Measurements from ENCODE around the gene TMEM256. TPM values are rescaled to one million over a fixed set of nuclear protein-coding genes. Genes with fewer than 3 reads are reported as not detected.

The TMEM256 gene
- total RNA-seq, 1 experiment from 2014 or later = 40.2 TPM

GRCh38 chr17:7409716-7410115 lies 5.8 kb upstream of the TMEM256 start:
- H3K4me3 Mint-ChIP-seq (ENCODE audit: unreplicated experiment) = no peak overlapping the region

DNA sequence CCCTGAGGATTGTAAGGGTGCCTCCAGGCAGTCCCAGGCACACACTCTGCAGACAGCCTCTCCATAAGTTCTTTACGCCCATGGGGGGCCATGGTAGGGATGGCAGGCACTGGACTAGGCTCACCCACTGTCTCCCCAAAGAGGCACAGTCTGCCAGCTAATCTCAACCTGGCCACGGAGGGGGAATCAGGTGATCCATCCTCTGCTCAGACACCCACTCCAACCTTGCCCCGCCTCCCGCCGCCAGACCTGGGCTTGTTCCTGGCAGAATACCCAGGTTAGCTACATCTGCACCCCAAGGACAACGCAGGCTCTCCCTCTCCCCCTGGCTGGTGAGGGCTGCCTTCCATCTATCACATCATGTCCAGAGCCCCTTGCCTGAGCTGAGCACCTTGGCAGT lies 5.0 kb upstream of the TMEM256 start:
- H3K4me3 Mint-ChIP-seq (ENCODE audit: unreplicated experiment) = no peak overlapping the region
- BruUV-seq (replicated peaks) = no TSS peak

More at GRCh38 chr17:7409716-7410115, 5.8 kb upstream of the TMEM256 start:
- Mint-ChIP-seq H3K36me3 (ENCODE audit: insufficient read depth, unreplicated experiment) (no peaks in the 10 kb centered on the region), H3K4me1 (ENCODE audit: low read depth, unreplicated experiment) (peaks cover 8% of the 10 kb centered on the region), H3K27ac (ENCODE audit: unreplicated experiment) (no peak overlapping the region), H3K9me3 (ENCODE audit: unreplicated experiment) (no peaks in the 10 kb centered on the region), H3K27me3 (ENCODE audit: insufficient read depth, unreplicated experiment) (no peaks in the 10 kb centered on the region)
- intact Hi-C loops (cut with micrococcal nuclease; ENCODE audit: unreplicated experiment) = no loop called here
- POLR2A ChIA-PET = no interaction called here
- BruUV-seq (replicated peaks) = no TSS peak
- no peak for TF ChIP-seq CTCF (IDR thresholded peaks at IDR 0.05; ENCODE audit: insufficient read depth in 1 of 2, low read depth in 1 of 2, low read length in 1 of 2, severe bottlenecking in 1 of 2, unreplicated experiment in 1 of 2)
- Histone ChIP-seq H3K9me3 (no peaks in the 10 kb centered on the region), H3K27me3 (replicated peaks; ENCODE audit: control insufficient read depth, insufficient read depth, low read length) (no peaks in the 10 kb centered on the region), H3K4me3 (ENCODE audit: low read depth, low read length) (no peak overlapping the region), H3K36me3 (ENCODE audit: control insufficient read depth, insufficient read depth, low read length) (no peaks in the 10 kb centered on the region), H3K4me1 (no peaks in the 10 kb centered on the region)
- no peak for DNase-seq
- CTCF ChIA-PET = no interaction called here

DNA sequence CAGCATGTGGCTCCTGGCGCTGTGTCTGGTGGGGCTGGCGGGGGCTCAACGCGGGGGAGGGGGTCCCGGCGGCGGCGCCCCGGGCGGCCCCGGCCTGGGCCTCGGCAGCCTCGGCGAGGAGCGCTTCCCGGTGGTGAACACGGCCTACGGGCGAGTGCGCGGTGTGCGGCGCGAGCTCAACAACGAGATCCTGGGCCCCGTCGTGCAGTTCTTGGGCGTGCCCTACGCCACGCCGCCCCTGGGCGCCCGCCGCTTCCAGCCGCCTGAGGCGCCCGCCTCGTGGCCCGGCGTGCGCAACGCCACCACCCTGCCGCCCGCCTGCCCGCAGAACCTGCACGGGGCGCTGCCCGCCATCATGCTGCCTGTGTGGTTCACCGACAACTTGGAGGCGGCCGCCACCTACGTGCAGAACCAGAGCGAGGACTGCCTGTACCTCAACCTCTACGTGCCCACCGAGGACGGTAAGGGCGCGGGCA lies 4.4 kb upstream of the TMEM256 start:
- Mint-ChIP-seq H3K27me3 (ENCODE audit: insufficient read depth, unreplicated experiment) (no peaks in the 10 kb centered on the region), H3K27ac (ENCODE audit: unreplicated experiment) (no peak overlapping the region), H3K36me3 (ENCODE audit: insufficient read depth, unreplicated experiment) (peaks cover 6% of the 10 kb centered on the region), H3K4me3 (ENCODE audit: unreplicated experiment) (no peak overlapping the region), H3K4me1 (ENCODE audit: low read depth, unreplicated experiment) (peaks cover 8% of the 10 kb centered on the region), H3K9me3 (ENCODE audit: unreplicated experiment) (no peaks in the 10 kb centered on the region)
- intact Hi-C loops (cut with micrococcal nuclease; ENCODE audit: unreplicated experiment) = no loop called here
- no peak for DNase-seq
- no peaks in the 10 kb centered on the region for H3K9me3 ChIP-seq
- POLR2A ChIA-PET = no interaction called here
- no peak for TF ChIP-seq CTCF (IDR thresholded peaks at IDR 0.05; ENCODE audit: insufficient read depth in 1 of 2, low read depth in 1 of 2, low read length in 1 of 2, severe bottlenecking in 1 of 2, unreplicated experiment in 1 of 2)
- BruUV-seq (replicated peaks) = no TSS peak
- CTCF ChIA-PET = no interaction called here
- no peaks in the 10 kb centered on the region for H3K4me1 ChIP-seq
- no peaks in the 10 kb centered on the region for H3K27me3 ChIP-seq (replicated peaks; ENCODE audit: control insufficient read depth, insufficient read depth, low read length)
- H3K36me3 ChIP-seq (ENCODE audit: control insufficient read depth, insufficient read depth, low read length) = no peaks in the 10 kb centered on the region
- no peak overlapping the region for H3K4me3 ChIP-seq (ENCODE audit: low read depth, low read length)

More for the DNA sequence above, 5.0 kb upstream of the TMEM256 start:
- Histone ChIP-seq H3K4me3 (ENCODE audit: low read depth, low read length) (no peak overlapping the region), H3K4me1 (no peaks in the 10 kb centered on the region), H3K9me3 (no peaks in the 10 kb centered on the region), H3K36me3 (ENCODE audit: control insufficient read depth, insufficient read depth, low read length) (no peaks in the 10 kb centered on the region), H3K27me3 (replicated peaks; ENCODE audit: control insufficient read depth, insufficient read depth, low read length) (no peaks in the 10 kb centered on the region)
- H3K36me3 Mint-ChIP-seq (ENCODE audit: insufficient read depth, unreplicated experiment) = peaks cover 4% of the 10 kb centered on the region
- ChIA-PET POLR2A (no interaction called here), CTCF (no interaction called here)
- H3K9me3 Mint-ChIP-seq (ENCODE audit: unreplicated experiment) = no peaks in the 10 kb centered on the region
- no peaks in the 10 kb centered on the region for H3K27me3 Mint-ChIP-seq (ENCODE audit: insufficient read depth, unreplicated experiment)
- intact Hi-C loops (cut with micrococcal nuclease; ENCODE audit: unreplicated experiment) = no loop called here
- DNase-seq = no peak
- H3K27ac Mint-ChIP-seq (ENCODE audit: unreplicated experiment) = no peak overlapping the region
- peaks cover 8% of the 10 kb centered on the region for H3K4me1 Mint-ChIP-seq (ENCODE audit: low read depth, unreplicated experiment)
- TF ChIP-seq CTCF (IDR thresholded peaks at IDR 0.05; ENCODE audit: insufficient read depth in 1 of 2, low read depth in 1 of 2, low read length in 1 of 2, severe bottlenecking in 1 of 2, unreplicated experiment in 1 of 2) = no peak

Data from Caco-2 (cell line).